Kidney tubule cell (primary cell): ENCODE measurements around the gene MT2A.
"Not testable (repeated sequence)": the region's sequence is repeated elsewhere in the genome, so short reads cannot be mapped to it uniquely, and the experiment has no call there.

ENCODE experiments used
- DNase-seq: peaks from one replicate; pipeline ENCODE4 v3.0.0-alpha.2; 2018; ENCODE audit warnings: low spot score

The MT2A gene

DNA sequence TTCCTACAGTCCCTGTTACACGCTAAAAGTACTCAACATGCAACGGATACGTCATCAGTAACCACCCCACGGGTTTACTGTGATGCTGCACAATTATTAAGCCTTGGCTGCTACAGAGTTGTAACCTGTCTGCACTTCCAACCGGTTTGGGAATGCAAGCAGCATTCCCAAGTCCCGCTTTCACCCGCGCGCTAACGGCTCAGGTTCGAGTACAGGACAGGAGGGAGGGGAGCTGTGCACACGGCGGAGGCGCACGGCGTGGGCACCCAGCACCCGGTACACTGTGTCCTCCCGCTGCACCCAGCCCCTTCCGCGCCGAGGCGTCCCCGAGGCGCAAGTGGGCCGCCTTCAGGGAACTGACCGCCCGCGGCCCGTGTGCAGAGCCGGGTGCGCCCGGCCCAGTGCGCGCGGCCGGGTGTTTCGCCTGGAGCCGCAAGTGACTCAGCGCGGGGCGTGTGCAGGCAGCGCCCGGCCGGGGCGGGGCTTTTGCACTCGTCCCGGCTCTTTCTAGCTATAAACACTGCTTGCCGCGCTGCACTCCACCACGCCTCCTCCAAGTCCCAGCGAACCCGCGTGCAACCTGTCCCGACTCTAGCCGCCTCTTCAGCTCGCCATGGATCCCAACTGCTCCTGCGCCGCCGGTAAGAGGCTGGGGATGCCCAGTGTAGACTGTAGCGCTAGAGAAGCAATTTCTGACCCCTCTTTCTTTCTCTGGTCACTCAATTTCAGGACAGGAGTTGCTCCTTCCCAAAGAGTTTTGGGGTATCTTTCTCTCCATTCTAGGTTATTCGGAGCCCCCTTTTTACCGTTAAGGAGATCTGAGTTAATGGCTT, at the start of gene MT2A:
Gene MT2A, plus strand, starts transcription at position 542 of the 833 bp plus-strand sequence. Its CDS starts 72 bp downstream, at position 614.
- peak; percentile 98 for DNase-seq

DNA sequence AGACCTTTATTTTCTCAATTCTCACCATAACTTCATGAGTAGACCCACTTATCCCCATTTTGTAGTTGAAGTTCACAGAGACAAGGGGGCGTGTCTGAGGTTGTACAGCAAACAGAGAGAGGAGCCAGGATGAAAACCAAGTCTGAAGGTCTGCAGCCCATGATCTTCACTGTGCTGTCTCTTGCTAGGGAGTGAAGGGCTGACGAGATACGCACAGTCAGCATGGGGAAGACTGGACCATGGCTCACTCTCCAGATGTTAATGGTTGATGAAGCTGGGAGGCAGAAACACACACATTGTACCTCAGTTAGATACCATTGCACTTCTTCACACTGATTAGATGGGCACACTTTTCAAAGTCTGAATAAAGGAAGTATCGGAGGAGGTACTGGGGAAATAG, 49.3 kb upstream of the MT2A start:
- DNase-seq, result no peak

DNA sequence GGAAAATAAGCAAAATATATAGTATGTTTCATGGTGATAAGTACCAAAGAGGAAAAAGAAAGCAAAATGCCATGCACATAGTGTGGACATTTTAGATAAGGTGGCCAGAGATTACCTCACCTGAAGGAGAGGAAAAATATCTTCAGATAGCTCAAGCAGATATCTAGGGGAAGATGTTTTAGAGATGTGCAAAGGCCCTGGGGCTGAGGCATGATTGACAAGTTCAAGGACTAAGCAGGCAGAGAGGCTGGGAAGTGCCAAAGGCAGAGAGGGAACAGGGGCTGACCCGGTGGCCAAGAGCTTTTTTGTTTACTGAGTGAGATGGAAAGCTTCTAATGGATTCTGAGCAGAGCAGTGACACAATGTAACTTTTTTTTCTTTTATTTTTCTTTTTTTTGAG, 47.9 kb upstream of the MT2A start:
- no peak for DNase-seq

DNA sequence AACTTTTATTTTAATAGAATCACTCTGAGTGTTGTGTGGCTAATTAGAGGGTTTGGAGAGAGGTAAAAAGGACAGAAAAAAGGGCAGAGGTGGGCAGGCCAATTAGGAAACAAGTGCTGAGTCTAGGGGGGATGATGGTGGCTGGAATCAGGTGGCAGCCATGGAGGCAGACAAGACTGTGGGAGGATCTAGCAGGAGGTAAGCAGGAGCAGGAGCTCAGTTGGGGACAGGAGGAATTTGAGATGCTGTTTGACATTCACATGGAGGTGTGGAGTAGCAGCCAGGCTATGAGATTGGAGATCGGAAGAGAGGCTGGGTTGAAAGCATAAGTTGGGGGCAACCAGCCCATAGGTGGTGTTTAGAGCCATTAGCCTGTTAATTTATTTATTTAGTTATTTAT, 47.3 kb upstream of the MT2A start:
- no peak for DNase-seq

DNA sequence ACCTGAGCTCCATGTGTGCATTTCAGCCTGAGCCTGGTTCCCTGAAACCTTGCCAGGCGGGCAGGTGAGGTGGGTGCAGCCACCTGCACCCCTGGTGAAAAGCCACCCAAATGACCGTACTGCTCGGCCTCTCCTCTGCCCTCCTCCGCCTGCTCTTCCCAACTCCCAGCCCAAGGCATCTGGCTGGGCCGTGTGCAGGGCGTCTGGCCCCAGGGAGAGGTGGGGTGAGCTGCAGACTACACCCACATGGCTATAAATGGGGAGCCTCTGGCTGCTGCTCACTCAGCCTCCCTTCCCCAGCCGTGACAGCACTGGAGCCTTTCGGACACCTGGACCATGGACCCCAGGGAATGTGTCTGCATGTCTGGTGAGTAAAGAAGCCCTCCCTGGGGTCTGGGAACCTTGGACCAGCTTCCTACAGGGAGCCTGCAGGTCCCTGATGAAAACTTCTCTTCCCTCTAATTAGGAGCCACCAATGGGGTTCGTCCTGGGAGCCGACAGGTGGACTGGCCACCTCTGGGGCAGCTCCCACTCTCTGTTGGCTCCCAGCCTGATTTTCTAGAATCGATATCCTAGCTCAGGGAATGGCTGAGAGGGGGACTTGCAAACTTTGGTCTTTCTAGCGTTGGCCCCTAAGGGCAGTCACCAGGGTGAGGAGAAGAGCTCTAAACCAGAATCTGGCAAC, 43.4 kb upstream of the MT2A start, which contains the start of gene MT4:
Gene MT4, plus strand, starts transcription at position 281 of the 685 bp plus-strand sequence. Its CDS starts 56 bp downstream, at position 337.
- DNase-seq, result no peak

DNA sequence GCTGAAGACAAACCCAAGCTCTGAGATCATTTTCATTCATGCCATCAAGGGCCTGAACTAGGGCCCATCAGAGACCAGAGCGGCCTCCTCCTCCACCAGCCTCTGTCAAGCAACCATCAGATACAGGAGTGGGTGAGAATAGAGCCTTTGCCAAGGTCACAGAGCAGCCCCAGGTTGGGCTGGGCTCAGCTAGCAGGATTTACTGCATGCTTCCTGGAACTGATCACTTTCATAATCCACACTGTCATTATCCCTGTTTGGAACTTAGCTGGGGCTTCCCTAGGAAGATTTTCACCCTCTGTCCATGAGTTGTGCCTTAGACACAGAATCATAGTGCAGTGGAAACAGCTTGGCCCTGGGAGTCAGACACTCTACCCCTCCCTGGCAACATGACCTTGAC, 38.4 kb upstream of the MT2A start:
- no peak for DNase-seq

DNA sequence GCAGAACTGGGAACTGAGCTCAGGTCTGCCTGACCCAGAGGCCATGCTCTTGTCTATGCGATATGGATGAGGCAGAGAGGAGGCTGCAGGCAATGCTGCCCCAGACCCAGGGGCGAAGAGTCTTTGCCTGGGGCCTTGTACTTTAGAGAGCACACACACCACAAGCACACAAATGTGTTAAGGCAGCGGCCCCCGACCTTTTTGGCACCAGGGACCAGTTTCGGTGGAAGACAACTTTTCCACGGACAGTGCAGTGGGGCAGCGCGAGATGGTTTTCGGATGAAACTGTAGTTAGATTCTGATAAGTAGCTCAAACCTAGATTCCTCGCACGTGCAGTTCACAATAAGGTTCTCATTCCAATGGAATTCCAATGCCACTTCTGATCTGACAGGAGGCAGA, 36.9 kb upstream of the MT2A start:
- DNase-seq, result no peak

DNA sequence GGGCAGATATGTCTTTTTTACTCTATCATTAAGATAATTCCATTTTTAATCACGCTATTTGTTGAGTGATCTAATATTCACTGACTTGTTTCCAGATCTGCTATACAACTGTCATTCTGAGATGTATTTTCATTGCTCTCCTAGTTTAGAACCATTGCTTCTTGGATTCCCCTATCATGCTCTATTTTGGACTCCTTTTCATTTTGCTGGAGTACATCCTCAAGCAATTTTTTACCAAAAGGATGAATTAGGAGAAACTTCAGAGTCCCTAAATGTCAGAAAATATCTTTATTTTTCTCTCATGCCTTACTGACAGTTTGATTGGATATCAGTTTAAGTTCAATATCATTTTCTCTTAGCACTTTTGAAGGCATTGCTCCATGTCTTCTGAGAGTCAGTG, 33.8 kb upstream of the MT2A start:
- DNase-seq, result no peak

DNA sequence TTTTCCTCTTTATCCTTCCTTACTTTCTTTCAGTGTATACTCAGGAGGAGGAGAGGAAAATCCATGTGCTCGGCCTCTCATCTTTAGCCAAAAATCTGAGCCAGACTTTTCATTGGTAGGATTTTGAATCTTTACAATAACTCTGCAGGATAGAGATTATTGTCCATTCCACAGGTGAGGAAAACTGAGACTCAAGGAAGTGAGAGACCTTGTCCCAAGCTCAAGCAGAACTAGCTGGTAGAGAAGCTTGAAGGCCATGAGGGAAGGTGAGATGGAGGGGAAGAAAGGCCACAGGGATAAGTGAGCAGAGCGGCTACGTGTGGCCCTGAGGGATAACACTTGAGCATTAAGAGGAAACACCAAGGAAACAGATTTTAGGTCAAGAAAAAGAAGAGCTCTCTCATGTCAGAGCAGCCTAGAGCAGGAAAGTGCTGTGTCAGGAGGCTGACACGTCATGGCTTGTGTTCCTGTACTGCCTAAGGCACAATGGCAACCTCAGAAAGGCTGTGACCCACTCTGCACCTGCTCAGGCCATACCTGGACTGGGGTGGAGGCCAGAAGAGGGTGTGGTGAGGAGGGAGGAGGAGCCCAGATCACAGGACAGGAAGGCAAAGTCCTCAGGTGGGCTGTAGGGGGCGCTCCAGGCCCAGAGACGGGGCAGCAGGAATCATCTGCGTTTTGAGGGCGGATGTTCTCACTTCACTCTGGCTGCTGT, 31.6 kb upstream of the MT2A start:
- DNase-seq, result peak; percentile 80

DNA sequence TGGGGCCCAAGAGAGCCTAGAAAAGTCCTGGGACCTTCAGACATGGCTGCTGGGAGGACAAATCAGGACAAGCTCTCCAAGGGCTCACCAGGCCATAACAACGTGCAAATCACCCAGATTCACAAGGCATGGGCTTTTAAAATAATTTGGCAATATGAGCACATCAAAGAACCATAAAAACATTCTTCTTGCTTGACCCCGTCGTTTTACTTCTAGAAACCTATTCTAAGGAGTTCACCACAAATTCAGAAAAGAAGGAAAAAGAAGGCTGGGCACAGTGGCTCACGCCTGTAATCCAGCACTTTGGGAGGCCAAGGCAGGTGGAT, 31.1 kb upstream of the MT2A start:
- no peak for DNase-seq

DNA sequence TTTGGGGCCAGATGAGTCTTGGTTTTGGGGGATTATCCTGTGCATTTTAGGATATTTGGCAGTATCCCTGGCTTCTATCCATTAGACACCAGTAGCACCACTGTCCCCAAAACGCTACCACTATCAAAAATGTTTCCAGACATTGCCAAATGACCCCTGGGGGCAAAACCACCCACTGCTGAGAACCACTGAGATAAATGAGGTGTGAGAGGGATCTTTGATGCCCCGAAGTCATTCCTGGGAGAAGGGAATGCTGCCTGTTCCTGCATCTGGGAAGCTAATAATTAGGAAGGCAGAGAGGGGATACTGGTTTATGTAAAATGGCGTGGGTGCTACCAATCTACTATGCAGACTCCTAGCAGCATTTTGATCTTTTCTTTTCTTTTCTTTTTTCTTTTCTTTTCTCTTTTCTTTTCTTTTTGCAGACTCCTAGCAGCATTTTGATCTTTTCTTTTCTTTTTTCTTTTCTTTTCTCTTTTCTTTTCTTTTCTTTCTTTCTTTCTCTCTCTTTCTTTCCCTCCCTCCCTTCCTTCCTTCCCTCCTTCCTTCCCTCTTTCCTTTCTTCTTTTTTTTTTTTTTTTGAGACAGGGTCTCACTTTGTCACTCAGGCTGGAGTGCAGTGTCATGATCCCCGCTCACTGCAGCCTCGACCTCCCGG, 27.9 kb upstream of the MT2A start:
- DNase-seq, result no peak

DNA sequence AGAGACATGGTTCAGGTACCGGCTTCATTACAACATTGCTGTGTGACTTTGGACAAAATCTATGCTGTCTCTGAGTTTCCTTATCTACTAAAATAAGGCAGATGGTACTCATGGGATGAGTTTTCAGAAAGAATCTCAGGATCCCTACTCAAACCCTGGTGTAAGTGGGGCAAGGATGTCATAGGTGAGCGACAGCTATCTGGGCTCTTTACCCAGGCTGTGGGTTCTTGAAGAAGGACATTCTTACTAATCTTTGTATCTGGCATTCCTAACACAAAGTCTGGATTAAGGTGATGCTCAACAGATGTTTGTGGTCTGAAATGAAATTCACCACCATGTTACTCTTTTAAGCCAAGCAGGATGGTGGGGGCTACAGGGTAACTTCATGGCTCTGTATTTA, 25.5 kb upstream of the MT2A start:
- DNase-seq, result not testable (repeated sequence)

DNA sequence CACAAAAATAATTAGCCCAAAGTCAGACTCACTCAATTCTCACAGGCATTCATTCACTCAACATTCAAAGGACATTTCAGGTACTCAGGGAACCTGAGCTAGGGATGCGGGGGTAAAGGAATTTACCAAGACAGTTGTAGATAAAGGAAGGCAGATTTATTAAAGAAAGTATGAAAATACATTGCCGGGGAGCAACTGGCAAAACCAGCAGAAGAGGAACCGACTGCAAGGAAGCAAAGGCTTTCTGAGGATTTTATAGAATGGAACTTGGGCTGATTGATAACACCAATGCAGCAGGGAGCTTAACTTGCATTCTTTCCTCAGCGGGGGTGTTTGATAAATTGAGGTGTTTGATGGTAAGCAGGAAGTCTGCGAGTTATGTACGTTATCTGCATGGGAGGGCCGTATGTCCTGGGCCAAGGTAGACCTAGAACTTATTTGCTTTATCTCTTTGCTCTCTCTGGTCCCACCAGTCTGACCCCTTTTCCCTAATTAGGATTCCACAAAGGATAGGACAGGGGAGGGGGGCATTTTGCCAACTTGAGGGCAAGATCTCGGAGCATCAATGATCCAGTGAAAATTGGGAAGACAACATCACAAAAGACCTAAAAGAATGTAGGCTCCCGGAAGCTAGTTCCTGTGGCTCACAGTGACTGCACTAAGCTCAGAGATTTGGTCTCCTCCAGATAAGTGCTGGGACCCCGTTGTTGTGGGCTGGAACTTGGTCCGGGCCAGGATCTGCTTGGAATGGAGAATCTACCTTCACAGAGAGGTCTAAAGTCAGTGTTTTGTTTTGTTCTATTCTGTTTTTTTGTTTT, 24.8 kb upstream of the MT2A start:
- DNase-seq, result no peak

DNA sequence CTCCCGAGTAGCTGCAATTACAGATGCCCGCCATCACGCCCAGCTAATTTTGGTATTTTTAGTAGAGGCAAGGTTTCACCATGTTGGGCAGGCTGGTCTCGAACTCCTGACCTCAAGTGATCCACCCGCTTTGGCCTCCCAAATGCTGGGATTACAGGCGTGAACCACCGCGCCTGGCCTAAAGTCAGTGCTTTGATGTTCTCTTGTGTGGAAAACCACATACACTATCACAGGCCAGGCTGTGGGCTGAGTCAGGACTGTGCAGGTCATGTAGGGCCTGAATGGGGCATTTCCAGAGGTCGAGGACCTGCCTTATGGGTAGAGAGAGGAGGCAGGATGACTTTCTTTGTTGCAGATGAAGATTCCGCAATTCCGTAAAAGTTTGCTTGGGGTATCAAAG, 24.1 kb upstream of the MT2A start:
- no peak for DNase-seq

DNA sequence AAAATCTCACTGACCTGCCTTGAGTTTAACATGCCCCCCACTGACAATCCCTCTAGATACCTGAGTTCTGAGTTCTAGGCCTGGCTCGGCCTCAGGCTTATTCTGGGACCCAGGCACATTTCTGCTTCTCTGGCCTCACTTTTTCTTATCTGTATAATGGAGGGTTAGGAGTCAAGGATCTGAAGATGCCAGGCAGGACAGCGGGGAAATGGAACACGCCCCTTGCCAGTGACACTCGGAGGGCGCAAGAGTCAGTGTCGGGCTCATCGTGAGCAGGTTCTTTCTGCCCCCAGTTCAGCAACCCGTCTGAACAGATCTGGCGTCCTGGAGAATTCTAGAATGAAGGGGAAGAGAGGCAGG, 19.6 kb upstream of the MT2A start:
- no peak for DNase-seq

DNA sequence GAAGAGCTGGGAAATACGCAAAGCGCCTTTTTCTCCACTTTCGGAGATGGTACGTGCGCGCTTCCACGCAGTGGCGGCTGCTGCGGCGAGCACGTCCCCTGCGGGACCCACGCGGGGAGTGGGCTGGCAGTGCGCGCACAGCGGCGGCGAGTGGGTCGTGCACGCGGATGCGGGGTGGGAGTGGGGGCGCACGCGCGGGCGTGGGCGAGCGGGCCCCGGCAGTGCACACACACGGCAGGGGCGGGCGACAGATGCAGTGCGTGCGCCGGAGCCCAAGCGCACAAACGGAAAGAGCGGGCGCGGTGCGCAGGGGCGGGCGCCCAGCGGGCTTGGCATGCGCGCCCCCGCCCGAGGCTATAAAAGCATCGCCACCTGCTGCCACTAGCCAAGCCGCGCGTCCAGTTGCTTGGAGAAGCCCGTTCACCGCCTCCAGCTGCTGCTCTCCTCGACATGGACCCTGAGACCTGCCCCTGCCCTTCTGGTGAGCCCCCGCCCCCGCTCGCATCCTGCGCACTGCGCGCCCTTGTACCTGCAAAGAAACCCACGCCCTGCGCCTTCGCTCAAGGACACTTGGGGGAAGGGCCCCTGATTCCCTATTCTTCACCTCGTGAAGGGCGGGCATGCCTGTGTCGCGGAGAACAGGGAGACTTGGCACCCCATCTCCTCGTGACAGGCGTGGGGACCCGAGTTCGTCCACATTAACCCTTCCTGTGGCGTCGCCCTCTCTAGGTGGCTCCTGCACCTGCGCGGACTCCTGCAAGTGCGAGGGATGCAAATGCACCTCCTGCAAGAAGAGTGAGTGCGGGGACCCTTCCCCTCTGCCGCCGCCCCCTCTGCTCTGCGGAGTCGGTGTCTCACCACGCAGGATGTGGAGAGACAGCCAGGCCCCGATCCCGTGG, 19.0 kb upstream of the MT2A start, which contains the start of gene MT3:
Gene MT3, plus strand, starts transcription at position 388 of the 899 bp plus-strand sequence. Its CDS starts 63 bp downstream, at position 451.
- DNase-seq, result peak; percentile 35

DNA sequence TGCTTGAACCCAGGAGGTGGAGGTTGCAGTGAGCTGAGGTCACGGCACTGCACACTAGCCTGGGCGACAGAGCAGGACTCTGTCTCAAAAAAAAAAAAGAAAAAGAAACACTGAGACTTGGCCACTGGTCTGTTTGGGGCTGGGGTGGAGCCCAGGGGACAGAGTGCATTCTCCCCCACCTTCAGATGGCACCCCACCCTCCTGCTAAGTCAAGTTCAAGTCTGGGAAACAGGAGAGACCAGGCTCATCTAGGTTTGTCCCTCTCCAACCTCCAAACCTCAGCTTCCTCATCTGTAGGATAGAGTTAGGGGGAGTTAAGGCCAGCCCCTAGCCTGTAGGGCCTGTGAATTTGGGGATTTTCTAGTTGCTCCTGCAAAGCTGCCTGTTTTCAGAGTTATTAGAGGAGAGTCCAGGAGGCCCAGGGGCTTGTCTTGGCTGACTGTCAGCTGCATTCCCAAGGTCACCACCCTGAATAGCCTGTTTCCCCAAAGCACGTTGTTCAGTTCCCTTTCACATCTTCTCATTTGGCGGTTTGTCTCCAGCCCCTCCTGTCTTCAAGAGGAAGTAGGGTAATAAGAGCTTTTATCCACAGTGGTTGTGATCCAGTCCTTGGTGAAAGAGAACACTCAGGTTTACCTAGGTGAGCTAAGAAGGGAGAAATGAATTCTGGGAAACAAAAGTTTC, 16.9 kb upstream of the MT2A start:
- DNase-seq, result no peak

DNA sequence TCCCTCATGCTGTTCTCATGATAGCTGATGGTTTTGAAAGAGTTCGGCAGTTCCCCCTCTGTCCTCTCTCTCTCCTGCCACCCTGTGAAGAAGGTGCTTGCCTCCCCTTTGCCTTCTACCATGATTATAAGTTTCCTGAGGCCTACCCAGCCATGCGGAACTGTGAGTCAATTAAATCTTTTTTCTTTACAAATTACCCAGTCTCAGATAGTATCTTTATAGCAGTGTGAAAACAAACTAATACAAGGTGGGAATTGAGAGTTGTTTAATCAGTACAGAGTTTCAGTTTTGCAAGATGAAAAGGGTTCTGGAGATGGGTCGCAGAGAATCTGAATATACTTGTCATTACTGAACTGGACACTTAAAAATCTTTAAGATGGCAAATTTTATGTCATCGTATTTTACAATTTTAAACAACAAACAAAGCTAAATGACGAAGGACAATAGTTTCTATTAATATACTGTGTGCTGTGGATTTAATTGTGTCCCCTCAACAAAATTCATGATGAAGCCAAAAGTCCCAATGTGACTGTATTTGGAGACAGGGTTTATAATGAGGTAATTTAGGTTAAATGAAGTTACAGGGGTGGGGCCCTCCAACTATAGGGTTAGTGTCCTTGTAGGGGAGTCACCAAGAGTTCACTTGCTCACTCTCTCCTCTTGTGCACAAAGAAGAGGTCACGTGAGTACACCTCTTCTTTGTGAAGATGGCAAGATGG, 14.7 kb upstream of the MT2A start:
- DNase-seq, result no peak

DNA sequence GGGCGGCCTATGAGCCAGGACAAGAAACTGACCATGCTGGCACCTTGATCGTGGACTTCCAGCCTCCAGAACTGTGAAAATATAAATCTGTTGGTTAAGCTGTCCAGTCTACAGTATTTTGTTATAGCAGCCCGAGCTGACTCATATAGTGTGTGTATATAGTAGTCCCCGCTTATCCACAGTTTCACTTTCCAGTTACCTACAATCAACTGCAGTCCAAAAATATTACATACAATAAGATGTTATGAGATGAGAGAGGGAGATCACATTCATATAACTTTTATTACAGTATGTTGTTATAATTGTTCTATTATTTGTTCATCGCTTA, 14.1 kb upstream of the MT2A start:
- no peak for DNase-seq
